MCF 10A (cell line): ENCODE data around the gene STX19. TPM values are rescaled to one million over a fixed set of nuclear protein-coding genes. Genes with fewer than 3 reads are reported as not detected.

Experiments
- BruUV-seq: library from RNA; stranded (reverse); fragments of 400-500 nt; replicated peaks from 2 replicates; lab custom pipeline; 2021; lab: Mats Ljungman, UMichigan
- CTCF ChIA-PET: fragments of 300-600 bp; sonication (Branson Sonifier 250); formaldehyde crosslinking; extraction: SDS; loops from one replicate; lab custom pipeline; 2021; ENCODE audit warnings: antibody characterized with exemption, inconsistent platforms; lab: Yijun Ruan, JAX
- POLR2A ChIA-PET: fragments of 300-600, 350-650 bp; sonication (Branson Sonifier 250); formaldehyde crosslinking; extraction: SDS; loops from one replicate; lab custom pipeline; 2020; ENCODE audit warnings: antibody characterized with exemption, inconsistent platforms; lab: Yijun Ruan, JAX
- DNase-seq: peaks from one replicate; pipeline ENCODE4 v3.0.0-alpha.2; 2018; ENCODE audit not compliant: unreplicated experiment
- H3K27ac Mint-ChIP-seq: one replicate; pipeline ENCODE4 v1.8.0; 2022; ENCODE audit warnings: mild to moderate bottlenecking, low read depth, mixed read lengths; ENCODE audit not compliant: unreplicated experiment
- H3K27me3 Mint-ChIP-seq: one replicate; pipeline ENCODE4 v1.8.0; 2022; ENCODE audit warnings: mixed read lengths; ENCODE audit not compliant: insufficient read depth, unreplicated experiment
- H3K36me3 Mint-ChIP-seq: one replicate; pipeline ENCODE4 v1.8.0; 2022; ENCODE audit warnings: mild to moderate bottlenecking, moderate library complexity, mixed read lengths; ENCODE audit not compliant: insufficient read depth, unreplicated experiment
- H3K4me1 Mint-ChIP-seq: one replicate; pipeline ENCODE4 v1.8.0; 2022; ENCODE audit warnings: mixed read lengths; ENCODE audit not compliant: insufficient read depth, unreplicated experiment
- H3K4me3 Mint-ChIP-seq: one replicate; pipeline ENCODE4 v1.8.0; 2022; ENCODE audit warnings: mild to moderate bottlenecking, moderate library complexity, mixed read lengths; ENCODE audit not compliant: unreplicated experiment
- H3K9me3 Mint-ChIP-seq: one replicate; pipeline ENCODE4 v1.8.0; 2022; ENCODE audit warnings: mixed read lengths; ENCODE audit not compliant: unreplicated experiment
- intact Hi-C: fragments of 100-400 bp; cut with micrococcal nuclease; formaldehyde crosslinking; loops from 2 replicates; pipeline ENCODE4 v1.14.1; 2022
- total RNA-seq: library from RNA; stranded (reverse); gene quantifications from 2 replicates; pipeline ENCODE4 v1.2.3, GENCODE V29; 2022
- TF ChIP-seq, protein P1 (sequence below): fragments of 200-600 bp; IDR thresholded peaks from one replicate; pipeline ENCODE4 v1.8.0; 2022; ENCODE audit warnings: antibody characterized with exemption, mild to moderate bottlenecking; ENCODE audit not compliant: unreplicated experiment

Gene STX19
- total RNA-seq, 1 experiment from 2014 or later = not detected

DNA sequence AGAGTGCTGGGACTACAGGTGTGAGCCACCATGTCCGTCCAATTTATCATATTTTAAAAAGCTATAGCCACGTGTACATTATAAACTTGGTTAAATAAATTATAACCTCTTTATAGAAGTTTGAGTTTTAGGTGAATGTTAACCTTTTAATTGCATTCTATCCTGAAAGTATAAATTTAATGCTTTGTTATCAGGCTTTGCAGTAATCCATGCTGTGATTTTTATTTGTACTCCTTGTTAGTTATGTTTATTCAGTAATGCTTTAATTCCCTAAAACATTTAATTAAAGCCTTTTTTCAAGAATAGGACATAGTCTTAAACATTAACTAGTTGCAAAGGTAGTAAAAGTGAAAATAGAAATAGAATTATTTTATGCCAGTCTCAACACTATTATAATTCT, 36.8 kb downstream of the STX19 start:
- ChIA-PET POLR2A (interaction anchor here (0.6 to 0.7 kb wide), 2 partner anchors 11 to 569 kb away, joined by 3 read pairs; no protein-coding TSS in a partner anchor), CTCF (interaction anchor here (0.5 to 1.0 kb wide), 3 partner anchors 33 to 78 kb away, joined by 3 read pairs; no protein-coding TSS in a partner anchor)
- Mint-ChIP-seq H3K27me3 (no peaks in the 10 kb centered on the region), H3K27ac (no peak overlapping the region), H3K36me3 (peaks cover under 1% of the 10 kb centered on the region), H3K9me3 (no peaks in the 10 kb centered on the region), H3K4me1 (peaks cover 12% of the 10 kb centered on the region), H3K4me3 (no peak overlapping the region)
- DNase-seq = no peak
- TF ChIP-seq, protein P1, sequence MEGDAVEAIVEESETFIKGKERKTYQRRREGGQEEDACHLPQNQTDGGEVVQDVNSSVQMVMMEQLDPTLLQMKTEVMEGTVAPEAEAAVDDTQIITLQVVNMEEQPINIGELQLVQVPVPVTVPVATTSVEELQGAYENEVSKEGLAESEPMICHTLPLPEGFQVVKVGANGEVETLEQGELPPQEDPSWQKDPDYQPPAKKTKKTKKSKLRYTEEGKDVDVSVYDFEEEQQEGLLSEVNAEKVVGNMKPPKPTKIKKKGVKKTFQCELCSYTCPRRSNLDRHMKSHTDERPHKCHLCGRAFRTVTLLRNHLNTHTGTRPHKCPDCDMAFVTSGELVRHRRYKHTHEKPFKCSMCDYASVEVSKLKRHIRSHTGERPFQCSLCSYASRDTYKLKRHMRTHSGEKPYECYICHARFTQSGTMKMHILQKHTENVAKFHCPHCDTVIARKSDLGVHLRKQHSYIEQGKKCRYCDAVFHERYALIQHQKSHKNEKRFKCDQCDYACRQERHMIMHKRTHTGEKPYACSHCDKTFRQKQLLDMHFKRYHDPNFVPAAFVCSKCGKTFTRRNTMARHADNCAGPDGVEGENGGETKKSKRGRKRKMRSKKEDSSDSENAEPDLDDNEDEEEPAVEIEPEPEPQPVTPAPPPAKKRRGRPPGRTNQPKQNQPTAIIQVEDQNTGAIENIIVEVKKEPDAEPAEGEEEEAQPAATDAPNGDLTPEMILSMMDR = no peak
- intact Hi-C loops = no loop called here
- no TSS peak for BruUV-seq

DNA sequence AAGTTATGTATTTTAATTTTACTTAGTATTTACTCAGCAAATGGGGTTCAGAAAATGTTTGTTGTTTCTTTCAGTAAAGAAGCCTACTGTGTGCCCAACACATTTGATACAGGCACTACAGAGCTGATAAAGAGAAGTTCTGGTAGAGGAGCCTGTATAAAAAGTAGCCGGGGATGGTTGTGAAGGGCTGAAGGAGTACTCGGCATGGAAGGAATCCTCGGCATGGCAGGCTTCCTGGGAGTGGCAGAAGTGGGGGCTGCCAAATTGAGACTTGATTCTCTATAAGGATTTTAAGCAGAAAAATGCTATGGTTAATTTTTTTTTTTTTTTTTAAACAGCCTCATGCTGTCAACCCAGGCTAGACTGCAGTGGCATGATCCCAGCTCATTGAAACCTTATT, 39.2 kb downstream of the STX19 start:
- CTCF ChIA-PET = interaction anchor here (0.7 to 1.3 kb wide), 5 partner anchors 9 to 80 kb away, joined by 3 to 5 read pairs (median 3); partner anchors contain the start of gene PROS1
- POLR2A ChIA-PET = interaction anchor here (1.3 kb wide), 1 partner anchor 15 kb away, joined by 3 read pairs; the partner anchor contains the start of gene PROS1
- Mint-ChIP-seq H3K9me3 (no peaks in the 10 kb centered on the region), H3K27me3 (no peaks in the 10 kb centered on the region), H3K27ac (no peak overlapping the region), H3K36me3 (no peaks in the 10 kb centered on the region), H3K4me3 (no peak overlapping the region), H3K4me1 (peaks cover 11% of the 10 kb centered on the region)
- no TSS peak for BruUV-seq
- TF ChIP-seq, protein P1 = no peak
- intact Hi-C loops = no loop called here
- DNase-seq = no peak

DNA sequence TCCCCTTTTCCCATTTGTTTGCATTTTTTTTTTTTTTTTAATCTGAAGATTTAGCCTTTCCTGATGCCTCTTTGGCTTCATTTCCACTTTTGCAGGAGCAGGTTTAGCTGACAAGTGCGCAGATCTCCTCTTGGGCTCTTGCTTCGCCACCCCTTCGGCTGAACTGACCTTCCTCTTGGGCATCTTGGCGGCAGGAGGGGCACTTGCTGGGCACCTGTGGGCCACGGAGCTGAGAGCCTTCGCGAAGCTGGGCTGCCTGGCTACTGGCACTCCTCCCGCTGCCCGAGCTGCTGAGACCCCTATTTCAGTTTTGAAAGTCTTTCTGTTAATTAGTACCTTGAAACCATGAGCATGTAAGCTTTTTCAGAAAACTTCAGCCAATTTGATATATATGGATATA, 39.6 kb downstream of the STX19 start:
- H3K4me1 Mint-ChIP-seq = peaks cover 6% of the 10 kb centered on the region
- ChIA-PET CTCF (interaction anchor here (0.7 to 2.0 kb wide), 3 partner anchors 9 to 15 kb away, joined by 3 to 8 read pairs (median 4); partner anchors contain the start of gene PROS1), POLR2A (interaction anchor here (1.3 kb wide), 1 partner anchor 15 kb away, joined by 3 read pairs; the partner anchor contains the start of gene PROS1)
- TF ChIP-seq, protein P1 = no peak
- intact Hi-C loops = no loop called here
- H3K27me3 Mint-ChIP-seq = no peaks in the 10 kb centered on the region
- BruUV-seq = no TSS peak
- H3K9me3 Mint-ChIP-seq = no peaks in the 10 kb centered on the region
- no peak overlapping the region for H3K4me3 Mint-ChIP-seq
- DNase-seq = no peak
- H3K27ac Mint-ChIP-seq = no peak overlapping the region
- H3K36me3 Mint-ChIP-seq = no peaks in the 10 kb centered on the region

DNA sequence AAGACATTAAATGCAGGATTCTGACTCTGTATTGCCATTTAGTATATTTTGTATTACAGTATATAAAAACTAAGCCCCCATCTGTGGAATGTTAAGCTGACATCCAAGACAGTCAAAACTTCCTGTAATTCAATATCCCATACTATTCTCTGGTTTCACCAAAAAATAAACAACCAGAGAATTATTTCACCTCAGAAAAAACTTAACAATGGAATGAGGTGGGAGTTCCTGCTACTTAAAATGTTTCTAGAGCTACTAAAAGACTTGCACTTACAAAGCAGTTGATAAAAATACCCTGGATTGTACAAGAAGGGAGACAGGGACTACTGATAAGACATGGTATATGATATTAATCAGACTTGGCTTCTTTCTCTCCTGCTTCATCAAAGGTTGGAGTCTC, 40.1 kb downstream of the STX19 start:
- no peaks in the 10 kb centered on the region for H3K27me3 Mint-ChIP-seq
- no peak overlapping the region for H3K27ac Mint-ChIP-seq
- TF ChIP-seq, protein P1 = no peak
- peaks cover 5% of the 10 kb centered on the region for H3K4me1 Mint-ChIP-seq
- no peak for DNase-seq
- no peaks in the 10 kb centered on the region for H3K36me3 Mint-ChIP-seq
- no peaks in the 10 kb centered on the region for H3K9me3 Mint-ChIP-seq
- ChIA-PET POLR2A (interaction anchor here (1.3 kb wide), 1 partner anchor 14 kb away, joined by 3 read pairs; the partner anchor contains the start of gene PROS1), CTCF (interaction anchor here (1.3 to 2.0 kb wide), 2 partner anchors 10 to 12 kb away, joined by 3 to 8 read pairs; no protein-coding TSS in a partner anchor)
- no peak overlapping the region for H3K4me3 Mint-ChIP-seq
- BruUV-seq = no TSS peak
- intact Hi-C loops = no loop called here
